Right renal cortex interstitium (tissue), 3 donors: ENCODE data around the gene ZNF740. TPM values are rescaled to one million over a fixed set of nuclear protein-coding genes. Genes with fewer than 3 reads are reported as not detected.
"Not testable (repeated sequence)": the region's sequence is repeated elsewhere in the genome, so short reads cannot be mapped to it uniquely, and the experiment has no call there.

Experiments used
- DNase-seq, 3 donors: peaks; one replicate each; pipeline ENCODE4 v3.0.0-alpha.2; 2013; ENCODE audit warnings: low read depth in 3 of 3, low spot score in 2 of 3
- polyA plus RNA-seq, 3 donors: library from polyadenylated mRNA; unstranded; fragments of 120-200 nt; gene quantifications; one replicate each; pipeline ENCODE4 v1.2.1, GENCODE V29; 2013; ENCODE audit not compliant: insufficient read length in 3 of 3

ZNF740 gene
- polyA plus RNA-seq, 3 donors = 75.1 to 81.8 (median 78.8) TPM

DNA sequence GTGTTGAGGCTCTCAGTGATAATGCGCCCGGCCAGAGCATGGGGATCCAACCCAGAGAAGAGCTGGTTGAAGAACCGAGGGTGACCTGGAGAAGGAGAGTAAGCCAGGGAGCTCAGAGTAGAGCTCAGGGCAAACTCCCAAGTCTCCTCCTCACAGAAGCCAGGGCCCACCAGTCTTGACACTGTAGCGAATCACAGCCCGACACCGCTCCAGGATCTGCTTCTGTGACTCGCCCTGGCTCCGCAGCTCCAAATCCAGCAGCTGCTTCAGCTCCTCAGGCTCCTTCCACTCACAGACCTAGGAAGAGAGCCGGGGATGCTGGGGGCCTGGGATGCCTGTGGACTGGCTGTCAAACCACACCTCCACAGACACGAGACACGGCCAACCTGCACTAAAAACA, 8.2 kb upstream of the ZNF740 start:
- DNase-seq = no peak

DNA sequence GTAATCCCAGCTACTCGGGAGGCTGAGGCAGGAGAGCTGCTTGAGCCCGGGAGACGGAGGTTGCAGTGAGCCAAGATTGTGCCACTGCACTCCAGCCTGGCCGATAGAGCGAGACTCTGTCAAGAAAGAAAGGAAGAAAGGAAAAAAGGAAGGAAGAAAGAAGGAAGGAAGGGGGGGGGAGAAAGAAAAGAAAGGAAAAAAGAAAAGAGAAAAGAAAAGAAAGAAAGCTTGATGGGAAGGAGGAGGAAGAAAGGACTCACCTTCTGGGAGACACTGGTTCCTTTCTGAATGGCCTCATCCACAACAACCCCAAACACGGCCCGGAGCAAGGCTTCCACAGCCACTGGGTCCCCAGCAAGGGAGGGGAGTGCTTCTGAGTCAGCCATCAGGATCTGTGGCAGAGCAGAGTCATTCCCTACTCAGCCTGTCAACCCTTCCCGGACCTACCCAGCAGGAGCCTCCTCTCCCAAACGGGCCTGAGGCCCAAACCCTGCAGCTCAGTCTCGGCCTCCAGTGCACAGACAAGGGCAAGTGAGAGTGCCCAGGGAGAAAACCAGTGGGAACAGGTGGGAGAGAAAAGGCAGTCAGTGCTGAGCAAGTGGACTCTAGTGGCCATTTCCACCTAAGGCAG, 7.3 kb upstream of the ZNF740 start:
- no peak for DNase-seq

DNA sequence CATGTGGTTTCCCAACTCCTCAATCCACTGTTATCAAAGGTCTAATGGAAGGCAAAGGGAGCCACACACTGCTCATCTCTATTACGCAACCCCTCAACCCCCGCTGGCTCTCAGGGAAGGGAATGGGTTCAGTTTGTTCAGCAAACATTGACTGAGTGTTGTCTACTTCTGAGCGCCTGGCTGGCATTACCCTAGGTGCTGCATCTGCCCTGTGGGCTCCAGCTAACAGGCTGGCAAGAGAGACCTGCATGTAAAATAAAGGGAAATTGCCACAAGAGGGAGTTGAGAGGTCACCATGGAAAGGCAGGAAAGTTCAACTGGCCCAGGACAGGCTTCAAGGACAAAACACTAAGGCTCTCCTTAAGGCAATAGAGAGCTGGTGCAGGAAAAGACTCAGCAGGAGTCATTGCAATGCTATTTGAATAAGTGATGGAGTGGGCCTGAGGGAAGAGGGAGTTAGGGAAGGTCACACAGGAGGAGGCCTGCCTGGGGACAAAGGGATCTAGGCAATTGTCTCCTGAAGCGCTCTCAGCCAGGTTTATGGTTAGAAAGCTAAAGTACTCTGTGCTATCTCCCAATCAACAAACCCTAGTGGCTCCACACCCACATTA, 5.5 kb upstream of the ZNF740 start:
- DNase-seq = no peak

DNA sequence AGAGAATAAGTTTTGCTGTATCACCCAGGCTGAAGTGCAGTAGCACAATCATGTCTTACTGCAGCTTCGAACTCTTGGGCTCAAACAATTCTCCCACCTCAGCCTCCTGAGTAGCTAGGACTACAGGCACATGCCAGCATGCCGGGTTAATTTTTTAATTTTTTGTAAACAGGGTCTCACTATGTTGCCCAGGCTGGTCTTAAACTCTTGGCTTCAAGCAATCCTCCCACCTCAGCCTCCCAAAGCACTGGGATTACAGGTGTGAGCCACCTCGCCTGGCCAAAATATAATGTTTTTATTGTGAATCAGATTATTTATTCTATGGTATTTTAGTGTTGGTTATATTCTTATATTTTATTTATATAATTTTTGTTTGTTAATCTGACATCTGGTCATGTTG, 3.8 kb upstream of the ZNF740 start:
- DNase-seq = no peak

DNA sequence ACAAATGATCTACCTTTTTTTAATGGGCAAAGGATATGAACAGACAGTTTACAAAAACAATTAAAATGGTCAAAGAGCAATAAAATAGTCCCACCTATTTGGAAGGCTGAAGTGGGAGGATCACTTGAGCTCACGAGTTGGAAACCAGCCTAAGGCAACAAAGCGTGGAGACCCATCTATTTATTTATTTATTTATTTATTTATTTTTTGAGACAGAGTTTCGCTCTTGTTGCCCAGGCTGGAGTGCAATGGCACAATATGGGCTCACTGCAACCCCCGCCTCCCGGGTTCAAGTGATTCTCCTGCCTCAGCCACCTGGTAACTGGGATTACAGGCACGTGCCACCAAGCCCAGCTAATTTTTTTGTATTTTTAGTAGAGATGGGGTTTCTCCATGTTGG, 3.1 kb upstream of the ZNF740 start:
- DNase-seq = not testable (repeated sequence)

DNA sequence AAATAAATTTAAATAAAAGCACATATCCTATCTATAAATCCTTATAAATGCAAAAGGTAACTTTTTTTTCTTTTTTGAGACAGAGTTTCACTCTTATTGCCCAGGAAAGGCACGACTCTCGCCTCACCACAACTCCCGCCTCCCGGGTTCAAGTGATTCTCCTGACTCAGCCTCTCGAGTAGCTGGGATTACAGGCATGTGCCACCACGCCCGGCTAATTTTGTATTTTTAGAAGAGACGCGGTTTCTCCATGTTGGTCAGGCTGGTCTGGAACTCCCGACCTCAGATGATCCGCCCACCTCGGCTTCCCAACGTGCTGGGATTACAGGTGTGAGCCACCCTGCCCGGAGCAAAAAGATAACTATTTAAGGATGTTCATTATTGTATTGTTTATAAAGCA, 1.7 kb upstream of the ZNF740 start:
- not testable (repeated sequence) for DNase-seq

DNA sequence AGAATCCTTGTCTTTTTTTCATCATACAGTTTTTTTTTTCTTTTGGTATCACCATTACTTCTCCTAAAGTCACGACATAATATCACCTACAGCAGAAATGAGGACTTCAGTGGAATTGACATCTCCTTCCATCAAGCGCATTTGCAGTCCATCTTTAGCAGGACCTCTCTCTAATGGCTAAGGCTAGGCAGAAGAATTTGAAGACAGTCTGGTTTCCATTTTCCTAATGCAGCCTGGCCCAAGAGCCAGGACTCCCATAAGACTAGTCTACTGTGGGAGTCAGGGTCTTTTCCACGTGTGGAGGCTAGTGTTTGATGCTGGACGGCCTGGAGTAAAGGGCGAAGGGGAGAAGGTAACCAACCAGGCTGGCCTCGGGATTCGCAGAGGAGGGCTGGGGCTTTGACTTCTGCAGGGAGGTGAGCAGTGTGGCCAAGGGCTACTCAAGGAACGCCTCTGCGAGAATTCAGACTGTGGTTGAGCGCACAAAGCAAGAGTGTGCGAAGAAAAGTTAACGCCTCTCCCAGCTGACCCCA, 769 bp upstream of the ZNF740 start:
- no peak for DNase-seq

DNA sequence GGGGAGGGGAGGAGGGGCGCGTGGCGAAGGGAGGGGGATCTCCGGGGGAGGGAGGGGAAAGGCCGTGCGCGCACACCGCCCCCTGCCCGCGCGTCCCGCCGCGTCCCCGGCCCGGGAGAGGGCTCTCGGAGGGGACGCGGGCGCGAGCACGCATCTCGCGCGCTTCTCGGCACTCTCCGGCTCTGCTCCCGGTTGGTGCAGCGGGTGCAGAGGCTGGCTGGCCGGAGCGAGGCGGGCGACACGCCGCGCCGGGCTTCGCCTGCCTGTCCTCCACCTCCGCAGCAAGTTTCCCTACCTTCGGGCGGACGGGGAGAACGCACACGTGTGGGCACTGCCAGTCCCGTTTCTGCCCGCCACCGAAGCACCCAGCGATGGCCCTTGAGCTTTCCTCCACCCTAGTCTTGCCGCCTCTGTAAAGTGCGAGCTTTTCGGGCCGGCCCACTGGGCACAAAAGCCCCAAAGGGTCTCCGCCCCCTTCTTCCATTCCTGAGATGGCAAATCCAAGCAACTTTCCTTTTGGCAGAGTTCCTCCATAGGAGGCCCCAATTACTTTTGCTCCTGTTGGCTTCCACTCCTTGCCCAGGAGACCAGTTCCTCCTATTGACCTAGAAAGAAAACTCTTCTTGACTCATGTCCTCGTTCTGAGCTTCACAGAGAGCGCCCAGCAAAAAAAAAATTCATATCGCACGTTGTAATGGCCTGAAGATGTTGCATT, 566 bp downstream of the ZNF740 start:
- peak in 2 of 3 donors; percentile 75 to 77 for DNase-seq

DNA sequence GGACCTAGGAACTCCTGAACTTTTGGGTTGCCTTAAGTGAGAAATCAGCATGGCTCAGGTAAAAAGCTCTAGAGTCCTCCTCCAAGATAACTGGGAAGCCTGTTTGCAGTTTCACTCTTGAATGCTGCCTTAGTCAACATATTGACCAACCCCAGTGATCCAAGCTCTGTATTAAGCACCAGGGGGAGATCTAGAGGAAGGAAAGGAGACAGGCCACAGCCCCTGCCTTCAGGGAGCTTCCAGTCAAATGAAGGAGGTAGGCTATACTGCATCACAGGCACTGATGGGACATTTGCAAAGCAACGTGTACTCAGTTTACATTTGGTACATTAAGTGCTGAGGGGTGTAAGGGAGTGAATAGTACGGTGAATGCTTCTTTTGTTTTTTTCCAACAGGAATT, 1.4 kb downstream of the ZNF740 start:
- no peak for DNase-seq

DNA sequence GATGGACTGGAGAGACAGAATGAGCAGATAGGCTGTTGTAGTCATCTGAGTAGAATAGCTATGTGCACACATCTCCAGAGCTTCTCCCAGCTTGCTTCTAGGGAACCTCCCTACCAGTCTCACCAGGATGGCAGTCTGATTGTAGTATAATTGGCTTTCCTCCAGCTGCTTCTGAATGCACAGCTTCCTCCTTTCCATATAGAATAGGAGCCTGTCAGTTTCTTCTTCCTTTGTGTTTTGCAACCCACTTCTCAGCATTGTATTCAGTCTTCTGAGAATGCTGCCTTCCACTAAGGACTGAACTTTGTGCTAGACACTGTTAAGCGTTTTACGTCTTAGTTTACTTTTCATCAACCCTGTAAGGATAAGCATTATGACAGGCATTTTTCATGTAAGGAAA, 2.4 kb downstream of the ZNF740 start:
- no peak for DNase-seq

DNA sequence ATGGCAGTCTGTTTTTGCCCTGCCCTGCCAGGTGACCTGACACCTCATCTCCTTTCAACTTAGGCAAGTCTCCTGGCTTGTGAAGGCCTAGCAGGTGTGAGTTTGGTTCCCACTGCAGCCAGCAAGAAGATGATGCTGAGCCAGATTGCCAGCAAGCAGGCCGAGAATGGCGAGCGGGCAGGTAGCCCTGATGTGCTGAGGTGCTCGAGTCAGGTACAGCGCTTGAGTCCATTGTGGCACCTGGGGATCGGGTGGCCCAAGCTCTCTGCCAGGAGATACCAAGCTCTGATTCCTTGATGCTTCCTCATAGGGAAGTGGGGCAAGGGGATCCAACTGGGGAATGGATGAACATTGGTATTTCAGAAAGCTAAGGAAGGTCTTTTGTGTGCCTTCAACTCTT, 4.3 kb downstream of the ZNF740 start:
- DNase-seq = no peak

DNA sequence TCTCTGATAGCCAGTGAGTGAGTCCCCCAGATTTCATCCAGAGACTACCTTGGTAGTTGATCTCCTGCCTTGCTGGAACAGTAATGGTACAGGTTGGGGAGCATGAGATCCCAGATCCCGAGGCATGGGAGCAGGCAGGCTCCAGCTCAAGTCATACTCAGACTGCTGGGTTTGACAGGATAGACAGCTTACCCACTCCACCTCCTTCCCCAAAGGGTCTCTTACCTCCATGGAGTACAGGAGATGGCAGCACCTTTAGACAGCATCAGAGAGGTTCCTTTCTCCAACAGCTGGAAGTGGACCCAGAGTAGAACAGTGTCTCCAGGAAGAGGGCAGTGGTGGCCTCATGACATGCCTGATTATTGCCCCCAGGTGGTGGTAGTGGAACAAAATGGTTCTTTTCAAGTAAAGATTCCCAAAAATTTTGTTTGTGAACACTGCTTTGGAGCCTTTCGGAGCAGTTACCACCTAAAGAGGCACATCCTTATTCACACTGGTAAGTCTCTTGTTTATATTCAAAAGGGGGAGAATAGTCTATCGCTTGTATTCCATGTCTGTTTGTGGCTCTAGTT, 5.1 kb downstream of the ZNF740 start:
- no peak for DNase-seq

DNA sequence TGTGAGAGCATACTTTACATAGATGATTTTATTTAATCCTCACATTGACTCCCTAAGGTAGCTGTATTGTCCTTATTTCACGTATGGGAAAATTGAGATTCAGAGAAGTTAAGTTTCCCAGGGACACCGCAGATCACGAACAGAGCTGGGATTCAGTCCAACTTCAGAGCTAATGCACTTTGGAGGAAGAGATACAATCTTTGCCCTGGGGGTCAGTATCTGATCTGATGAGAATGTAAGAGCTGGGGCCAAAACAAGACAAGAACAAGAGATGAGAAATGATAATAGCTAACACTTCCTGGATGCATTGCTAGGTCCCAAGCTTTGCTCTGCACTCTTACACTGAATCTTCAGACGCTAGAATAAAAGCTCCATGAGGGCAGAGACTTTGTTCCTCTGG, 6.2 kb downstream of the ZNF740 start:
- DNase-seq = no peak

DNA sequence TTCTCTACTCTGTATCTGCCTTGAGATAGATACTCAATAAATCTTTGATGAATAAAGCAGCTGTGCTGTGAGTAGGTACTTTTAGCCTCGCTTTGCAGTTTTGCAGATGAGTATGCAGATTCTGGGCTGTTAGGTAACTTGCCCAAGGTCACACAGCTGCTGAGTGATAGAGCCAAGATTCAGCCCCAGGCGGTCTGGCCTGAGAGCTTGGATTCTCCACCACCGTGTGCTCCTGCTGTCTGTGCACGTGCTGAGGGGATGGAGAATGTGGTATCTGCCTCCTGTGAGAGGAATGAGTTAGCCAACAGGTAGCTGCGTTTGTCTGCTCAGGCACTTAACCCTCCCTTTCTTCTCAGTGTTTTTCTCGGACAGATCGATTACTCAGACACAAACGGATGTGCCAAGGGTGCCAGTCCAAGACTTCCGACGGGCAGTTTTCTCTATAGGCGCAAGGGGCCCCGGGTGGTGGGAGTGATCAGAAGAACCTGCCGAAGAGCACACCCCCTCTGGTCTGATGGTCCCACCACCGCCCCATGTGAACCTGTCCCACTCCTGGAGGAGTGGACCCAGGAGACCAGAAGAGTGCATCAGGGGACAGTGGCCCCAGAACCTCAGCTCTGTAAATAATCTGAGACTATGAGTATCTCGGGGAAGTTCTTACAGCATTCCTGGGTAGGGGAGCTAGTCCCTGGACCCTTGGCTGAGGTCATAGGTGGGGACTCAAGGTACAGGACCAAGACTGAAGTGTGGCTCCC, 6.8 kb downstream of the ZNF740 start:
- no peak for DNase-seq

DNA sequence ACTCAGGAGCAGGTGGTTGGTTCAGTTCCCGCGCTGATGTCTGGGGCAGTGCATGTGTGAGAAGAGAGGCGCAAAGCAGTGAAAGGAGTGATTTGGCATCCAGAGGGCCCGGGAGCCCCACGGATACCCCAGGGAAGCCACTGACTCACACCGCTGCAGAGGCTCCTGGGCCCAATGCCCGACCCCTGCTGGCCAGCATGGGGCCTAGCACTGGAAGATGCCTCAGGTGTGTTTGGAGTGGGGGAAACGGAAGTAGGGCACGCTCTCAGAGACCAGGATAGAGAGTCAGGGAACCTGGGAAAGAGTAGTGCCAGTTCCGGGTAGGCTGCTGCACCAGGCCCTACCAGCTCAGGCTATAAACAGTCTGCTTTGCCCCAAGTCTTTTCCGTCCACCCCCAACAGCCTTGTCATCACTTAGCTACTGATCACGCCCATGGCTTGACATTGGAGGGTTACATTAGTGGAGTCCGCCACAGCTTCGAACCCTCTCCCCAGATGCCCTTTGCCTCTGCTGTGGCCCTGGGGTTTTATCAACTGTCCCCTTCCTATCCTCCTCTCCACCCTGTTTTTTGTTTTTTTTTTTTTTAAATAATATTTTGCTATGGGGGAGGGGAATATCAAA, 9.7 kb downstream of the ZNF740 start:
- DNase-seq = no peak

DNA sequence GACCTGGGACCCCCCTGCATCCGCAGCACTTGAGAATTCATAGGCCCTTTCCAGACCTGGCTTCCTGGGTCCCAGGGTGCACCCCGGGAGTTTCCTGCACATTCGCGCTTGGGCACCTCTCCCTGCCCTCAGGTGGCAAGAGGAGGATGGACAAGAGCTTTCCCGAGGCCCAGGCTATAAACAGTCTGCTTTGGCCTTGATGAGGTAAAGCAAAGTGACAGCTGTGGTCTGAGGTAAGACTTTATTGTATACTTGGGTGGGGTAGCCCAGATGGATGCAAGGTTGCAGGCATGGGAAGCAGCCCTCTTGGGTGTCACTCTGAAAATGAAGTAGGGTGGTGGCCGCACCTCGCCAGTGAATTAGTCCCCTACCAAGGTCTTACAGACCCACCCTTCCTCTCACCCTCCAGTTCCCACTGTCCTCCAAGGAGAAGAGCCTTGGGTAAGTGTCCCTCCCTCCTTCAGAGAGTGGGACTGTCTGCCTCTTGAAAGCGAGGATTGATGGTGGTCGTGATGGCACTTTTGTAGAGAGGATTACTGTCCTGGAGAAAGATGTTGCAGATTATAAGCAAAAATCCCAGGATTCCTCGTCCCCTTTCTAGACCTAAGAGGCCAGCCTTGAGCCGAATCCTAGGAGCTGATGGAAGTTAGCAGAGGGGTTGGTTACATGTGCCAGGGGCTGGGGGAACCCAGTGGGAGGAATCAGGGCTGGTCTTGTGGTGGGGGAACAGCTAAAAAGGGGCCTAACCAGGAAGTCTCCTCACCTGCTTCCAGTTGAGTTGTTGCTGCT, 10.8 kb downstream of the ZNF740 start:
- no peak for DNase-seq

DNA sequence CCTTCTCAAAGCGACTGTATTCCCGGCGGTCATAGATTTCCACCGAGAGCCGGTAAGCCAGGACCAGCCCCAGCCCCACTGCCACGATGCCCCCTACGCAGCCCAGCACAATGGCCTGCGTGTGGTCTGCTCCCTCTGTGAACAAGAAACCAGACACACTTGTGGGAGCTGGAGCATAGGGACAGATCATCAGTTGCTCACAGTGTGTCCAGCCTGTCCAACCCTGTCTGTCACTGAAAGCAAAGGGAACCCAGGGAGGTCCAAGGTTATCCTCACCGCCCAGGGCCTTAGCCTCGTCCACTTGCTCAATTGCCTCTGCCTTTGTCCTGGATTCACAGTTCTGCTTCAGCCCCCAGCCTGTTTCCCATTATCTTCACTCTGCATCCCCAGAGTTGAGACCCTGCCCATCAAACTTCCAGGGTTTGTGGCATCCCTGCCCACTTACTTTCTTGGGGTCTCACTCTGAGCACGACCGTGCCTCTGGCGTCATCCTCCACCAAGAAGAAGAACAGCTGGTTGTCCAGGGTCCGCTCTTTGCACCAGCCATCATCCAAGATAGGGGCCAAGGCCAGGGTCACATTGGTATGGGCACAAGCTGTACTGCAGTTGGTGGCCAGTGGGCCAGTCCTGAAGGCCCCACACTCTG, 11.5 kb downstream of the ZNF740 start:
- no peak for DNase-seq

DNA sequence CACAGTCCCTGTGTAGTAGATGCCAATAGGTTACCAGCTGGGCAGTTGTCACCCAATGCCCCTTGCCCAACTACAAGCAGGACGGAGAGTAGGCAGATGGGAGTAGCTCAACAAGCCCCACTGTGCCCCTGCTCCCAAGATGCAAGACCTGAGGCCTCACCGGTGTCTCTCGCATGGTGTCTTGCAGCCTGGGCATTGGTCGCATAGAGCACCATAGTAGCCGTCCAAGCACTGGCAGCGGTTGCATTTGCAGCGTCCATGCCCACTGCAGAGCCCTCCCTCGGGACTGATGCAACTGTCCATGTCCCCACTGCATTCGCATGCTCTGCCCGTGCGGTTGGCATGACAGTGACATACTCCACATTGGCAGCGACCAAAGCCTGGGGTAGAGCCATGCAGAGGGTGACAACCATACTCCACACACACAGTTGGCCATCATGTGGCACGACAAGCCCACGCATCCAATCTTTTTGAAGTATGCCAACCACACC, 12.1 kb downstream of the ZNF740 start:
- no peak for DNase-seq

DNA sequence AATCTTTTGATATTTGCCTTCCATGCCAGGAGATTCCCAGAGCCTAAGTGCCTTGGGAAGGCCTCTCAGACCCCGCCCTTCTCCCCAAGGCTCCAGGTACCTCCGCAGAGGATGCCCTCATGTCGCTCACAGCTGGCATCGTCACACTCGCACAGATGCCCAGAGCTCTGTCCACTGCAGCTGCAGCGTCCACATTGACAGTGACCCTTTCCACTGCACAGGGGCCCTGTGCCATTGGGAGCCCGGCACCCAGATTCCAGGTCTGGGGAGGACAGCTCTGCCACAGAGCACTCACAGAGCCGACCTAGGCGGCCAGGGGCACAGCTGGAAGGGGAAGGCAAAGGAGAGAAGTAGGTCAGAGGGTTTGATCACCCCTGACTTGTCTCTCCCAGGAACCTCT, 12.5 kb downstream of the ZNF740 start:
- no peak for DNase-seq
